Activated naive CD4-positive, alpha-beta T cell treated with anti-CD3 and anti-CD28 coated beads for 36 hours (primary cell): Measurements from ENCODE around the gene DERA. TPM values are rescaled to one million over a fixed set of nuclear protein-coding genes. Genes with fewer than 3 reads are reported as not detected.
"Not testable (repeated sequence)": the region's sequence is repeated elsewhere in the genome, so short reads cannot be mapped to it uniquely, and the experiment has no call there.

Experiments
- CTCF ChIA-PET: fragments of 350-600 bp; sonication (Branson Sonifier 250); formaldehyde crosslinking; loops from one replicate; lab custom pipeline; 2021; ENCODE audit warnings: antibody characterized with exemption; lab: Charles Lee
- DNase-seq: peaks from one replicate; pipeline ENCODE4 v3.0.0-alpha.2; 2020
- H3K27ac Mint-ChIP-seq: one replicate; pipeline ENCODE4 v1.8.0; 2021; ENCODE audit warnings: mild to moderate bottlenecking, mixed read lengths
- H3K27me3 Mint-ChIP-seq: one replicate; pipeline ENCODE4 v1.8.0; 2021; ENCODE audit warnings: low read depth, mixed read lengths
- H3K36me3 Mint-ChIP-seq: one replicate; pipeline ENCODE4 v1.8.0; 2021; ENCODE audit warnings: low read depth, mixed read lengths
- H3K4me1 Mint-ChIP-seq: one replicate; pipeline ENCODE4 v1.8.0; 2021; ENCODE audit warnings: low read depth, mixed read lengths
- H3K4me3 Mint-ChIP-seq: one replicate; pipeline ENCODE4 v1.8.0; 2021; ENCODE audit warnings: mild to moderate bottlenecking, moderate library complexity, mixed read lengths
- H3K9me3 Mint-ChIP-seq: one replicate; pipeline ENCODE4 v1.8.0; 2021; ENCODE audit warnings: mixed read lengths
- intact Hi-C: fragments of 100-400 bp; cut with micrococcal nuclease; formaldehyde crosslinking; loops from one replicate; pipeline ENCODE4 v1.15.1; 2023
- total RNA-seq, 2 experiments: library from RNA; stranded (reverse); gene quantifications; one replicate each; pipeline ENCODE4 v1.2.3, GENCODE V29; 2021

DERA gene
- total RNA-seq, 2 experiments from 2014 or later = 29.8 to 31.0 TPM

DNA sequence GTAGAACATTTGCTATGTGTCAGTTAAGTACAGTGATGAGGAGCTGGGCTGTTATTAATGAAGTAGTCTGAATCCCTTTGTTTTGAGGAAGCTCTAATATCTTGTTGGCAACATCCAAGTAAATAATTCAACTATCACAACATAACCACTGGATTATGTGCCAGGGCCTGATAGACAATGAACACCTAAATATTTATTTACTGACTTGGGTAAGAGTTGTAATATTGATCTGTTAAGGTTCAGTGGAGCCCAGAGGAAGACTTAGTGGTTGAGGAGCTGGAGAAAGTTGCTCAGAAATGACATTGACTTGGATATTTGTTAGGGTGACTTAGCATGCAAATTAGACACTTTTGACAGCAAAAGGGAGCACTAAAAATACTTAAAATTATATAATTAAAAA lies 26.8 kb downstream of the DERA start:
- H3K4me3 Mint-ChIP-seq = no peak overlapping the region
- H3K27ac Mint-ChIP-seq = no peak overlapping the region

GRCh38 chr12:15939111-15939510 lies 28.0 kb downstream of the DERA start:
- intact Hi-C loops = no loop called here
- no peaks in the 10 kb centered on the region for H3K4me1 Mint-ChIP-seq
- H3K36me3 Mint-ChIP-seq = peaks cover 18% of the 10 kb centered on the region
- H3K9me3 Mint-ChIP-seq = peaks cover 17% of the 10 kb centered on the region
- H3K4me3 Mint-ChIP-seq = no peak overlapping the region
- H3K27ac Mint-ChIP-seq = no peak overlapping the region
- CTCF ChIA-PET = interaction anchor here (1.0 to 1.1 kb wide), 2 partner anchors 12 to 82 kb away, joined by 3 read pairs; no protein-coding TSS in a partner anchor
- no peak for DNase-seq
- H3K27me3 Mint-ChIP-seq = no peaks in the 10 kb centered on the region

More for the DNA sequence above, 26.8 kb downstream of the DERA start:
- intact Hi-C loops = no loop called here
- no peaks in the 10 kb centered on the region for H3K27me3 Mint-ChIP-seq
- H3K4me1 Mint-ChIP-seq = no peaks in the 10 kb centered on the region
- H3K36me3 Mint-ChIP-seq = peaks cover 20% of the 10 kb centered on the region
- DNase-seq = no peak
- CTCF ChIA-PET = interaction anchor here (1.1 kb wide), 1 partner anchor 81 kb away, joined by 3 read pairs; no protein-coding TSS in a partner anchor
- peaks cover 19% of the 10 kb centered on the region for H3K9me3 Mint-ChIP-seq

DNA sequence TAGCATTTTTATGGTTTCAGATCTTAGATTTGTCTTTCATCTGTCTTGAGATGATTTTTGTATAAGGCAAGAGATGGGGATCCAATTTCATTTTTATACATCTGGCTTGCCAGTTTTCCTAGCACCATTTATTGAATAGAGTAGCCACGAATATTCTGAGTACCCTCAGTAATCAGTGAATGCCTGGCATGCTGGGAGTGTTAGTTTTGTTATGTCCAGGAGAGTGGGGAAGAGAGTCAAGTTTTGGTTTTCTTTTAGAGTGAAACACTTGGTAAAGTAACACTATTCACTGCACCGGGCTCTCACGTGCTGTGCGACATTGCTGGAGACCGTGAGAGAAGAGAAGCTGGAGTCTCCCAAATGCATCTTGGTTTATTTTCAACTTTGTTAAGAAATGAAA lies 31.3 kb downstream of the DERA start:
- H3K4me1 Mint-ChIP-seq = no peaks in the 10 kb centered on the region
- peaks cover 24% of the 10 kb centered on the region for H3K36me3 Mint-ChIP-seq
- CTCF ChIA-PET = no interaction called here
- H3K27me3 Mint-ChIP-seq = no peaks in the 10 kb centered on the region
- H3K27ac Mint-ChIP-seq = no peak overlapping the region
- no peak for DNase-seq
- H3K4me3 Mint-ChIP-seq = no peak overlapping the region
- intact Hi-C loops = no loop called here
- peaks cover 24% of the 10 kb centered on the region for H3K9me3 Mint-ChIP-seq

DNA sequence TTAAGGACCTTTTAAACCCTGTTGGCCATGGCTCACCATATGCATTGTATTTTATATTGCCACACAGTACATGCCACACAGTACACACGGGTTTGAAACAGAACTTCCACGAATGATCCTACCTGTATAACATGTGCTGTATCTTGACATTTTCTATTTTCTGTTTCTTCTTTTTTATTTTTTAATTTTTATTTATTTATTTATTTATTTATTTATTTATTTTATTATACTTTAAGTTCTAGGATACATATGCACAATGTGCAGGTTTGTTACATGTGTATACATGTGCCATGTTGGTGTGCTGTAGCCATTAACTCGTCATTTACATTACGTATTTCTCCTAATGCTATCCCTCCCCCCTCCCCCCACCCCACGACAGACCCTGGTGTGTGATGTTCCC lies 32.4 kb downstream of the DERA start:
- Mint-ChIP-seq H3K9me3 (peaks cover 29% of the 10 kb centered on the region), H3K36me3 (peaks cover 29% of the 10 kb centered on the region)
- H3K4me3 Mint-ChIP-seq, H3K27me3 Mint-ChIP-seq, CTCF ChIA-PET, H3K4me1 Mint-ChIP-seq, intact Hi-C loops, DNase-seq, H3K27ac Mint-ChIP-seq: not testable (repeated sequence)

GRCh38 chr12:15948461-15948860 lies 37.3 kb downstream of the DERA start:
- CTCF ChIA-PET, H3K27me3 Mint-ChIP-seq, H3K4me3 Mint-ChIP-seq, H3K27ac Mint-ChIP-seq, DNase-seq, H3K4me1 Mint-ChIP-seq, intact Hi-C loops: not testable (repeated sequence)
- peaks cover 13% of the 10 kb centered on the region for H3K9me3 Mint-ChIP-seq
- peaks cover 16% of the 10 kb centered on the region for H3K36me3 Mint-ChIP-seq

GRCh38 chr12:15955281-15955680 lies 44.1 kb downstream of the DERA start:
- Mint-ChIP-seq H3K4me3 (no peak overlapping the region), H3K4me1 (no peaks in the 10 kb centered on the region), H3K27me3 (no peaks in the 10 kb centered on the region), H3K27ac (no peak overlapping the region), H3K36me3 (peaks cover 14% of the 10 kb centered on the region), H3K9me3 (no peaks in the 10 kb centered on the region)
- DNase-seq = no peak
- CTCF ChIA-PET = no interaction called here
- intact Hi-C loops = no loop called here

DNA sequence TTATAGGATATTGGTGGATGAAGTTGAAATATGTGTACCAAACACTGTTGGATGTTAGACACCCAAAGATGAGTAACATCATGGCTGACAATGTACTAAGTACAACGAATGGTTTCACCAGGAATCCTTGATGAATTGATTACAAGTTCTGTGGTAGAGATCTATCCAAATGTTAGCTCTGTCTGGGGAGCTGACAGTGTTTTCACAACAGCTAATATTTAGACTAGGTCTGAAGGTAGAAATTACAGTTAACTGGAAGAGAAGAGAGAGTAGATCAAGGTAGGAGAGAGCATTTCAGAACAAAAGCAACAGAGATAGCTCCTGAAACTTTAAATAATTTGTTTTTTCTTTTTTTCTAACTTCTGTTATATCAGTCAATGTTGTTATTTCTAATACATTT lies 44.9 kb downstream of the DERA start:
- H3K27me3 Mint-ChIP-seq = no peaks in the 10 kb centered on the region
- H3K36me3 Mint-ChIP-seq = peaks cover 19% of the 10 kb centered on the region
- CTCF ChIA-PET = no interaction called here
- intact Hi-C loops = no loop called here
- no peaks in the 10 kb centered on the region for H3K4me1 Mint-ChIP-seq
- no peak overlapping the region for H3K27ac Mint-ChIP-seq
- no peaks in the 10 kb centered on the region for H3K9me3 Mint-ChIP-seq
- no peak for DNase-seq
- H3K4me3 Mint-ChIP-seq = no peak overlapping the region

- H3K4me1 Mint-ChIP-seq = no peaks in the 10 kb centered on the region
- H3K9me3 Mint-ChIP-seq = no peaks in the 10 kb centered on the region
- H3K36me3 Mint-ChIP-seq = peaks cover 21% of the 10 kb centered on the region
- CTCF ChIA-PET = no interaction called here
- intact Hi-C loops = no loop called here
- no peak overlapping the region for H3K4me3 Mint-ChIP-seq
- no peaks in the 10 kb centered on the region for H3K27me3 Mint-ChIP-seq
- H3K27ac Mint-ChIP-seq = no peak overlapping the region
- DNase-seq = no peak
Measured at GRCh38 chr12:15956413-15957185, 45.5 kb downstream of the DERA start.

DNA sequence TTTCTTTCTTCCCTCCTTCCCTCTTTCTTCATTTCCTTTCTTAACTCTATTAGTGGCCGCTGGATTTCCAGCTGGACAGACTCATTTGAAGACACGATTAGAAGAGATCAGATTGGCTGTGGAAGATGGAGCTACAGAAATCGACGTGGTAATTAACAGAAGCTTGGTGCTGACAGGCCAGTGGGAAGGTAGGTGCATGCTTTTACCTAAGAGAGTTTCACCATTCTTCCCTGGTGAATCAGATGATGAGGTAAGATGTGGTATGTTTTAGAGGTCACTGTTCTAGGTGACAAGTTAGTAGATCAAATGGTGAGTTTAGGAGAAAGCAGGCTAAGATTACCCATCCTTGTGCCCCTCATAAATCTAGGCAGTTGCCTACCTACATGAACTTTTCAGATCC lies 51.6 kb downstream of the DERA start:
- no peak for DNase-seq
- no peak overlapping the region for H3K27ac Mint-ChIP-seq
- H3K4me1 Mint-ChIP-seq = no peaks in the 10 kb centered on the region
- no peaks in the 10 kb centered on the region for H3K27me3 Mint-ChIP-seq
- intact Hi-C loops = no loop called here
- CTCF ChIA-PET = no interaction called here
- peaks cover 30% of the 10 kb centered on the region for H3K36me3 Mint-ChIP-seq
- no peaks in the 10 kb centered on the region for H3K9me3 Mint-ChIP-seq
- no peak overlapping the region for H3K4me3 Mint-ChIP-seq

- CTCF ChIA-PET = no interaction called here
- Mint-ChIP-seq H3K4me1 (no peaks in the 10 kb centered on the region), H3K27me3 (no peaks in the 10 kb centered on the region), H3K36me3 (peaks cover 26% of the 10 kb centered on the region), H3K4me3 (no peak overlapping the region), H3K9me3 (no peaks in the 10 kb centered on the region), H3K27ac (no peak overlapping the region)
- no peak for DNase-seq
- intact Hi-C loops = no loop called here
Measured at GRCh38 chr12:15963271-15963670, 52.1 kb downstream of the DERA start.

DNA sequence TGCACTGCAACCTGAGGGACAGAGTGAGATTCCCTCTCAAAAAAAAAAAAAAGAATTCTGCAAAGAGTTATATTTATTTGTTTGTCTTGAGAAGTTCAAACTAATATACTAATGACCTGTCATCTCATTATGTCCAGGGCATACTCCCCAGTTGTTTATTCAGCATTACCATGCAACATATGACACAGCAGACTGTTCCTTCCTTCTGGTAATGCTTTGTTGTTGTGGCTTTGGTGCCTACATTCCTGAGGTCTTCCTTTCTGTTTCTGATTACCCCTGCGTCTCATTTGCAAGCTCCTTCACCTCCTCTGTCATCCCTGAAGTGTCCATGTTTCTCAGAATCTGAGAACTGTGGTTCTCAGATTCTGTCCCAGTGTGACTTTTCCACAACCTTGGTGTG lies 55.3 kb downstream of the DERA start:
- Mint-ChIP-seq H3K4me3 (no peak overlapping the region), H3K27me3 (no peaks in the 10 kb centered on the region), H3K27ac (no peak overlapping the region), H3K4me1 (no peaks in the 10 kb centered on the region), H3K9me3 (no peaks in the 10 kb centered on the region), H3K36me3 (peaks cover 28% of the 10 kb centered on the region)
- CTCF ChIA-PET = interaction anchor here (0.5 to 0.6 kb wide), 2 partner anchors 99 to 603 kb away, joined by 3 read pairs; no protein-coding TSS in a partner anchor
- intact Hi-C loops = no loop called here
- DNase-seq = no peak

DNA sequence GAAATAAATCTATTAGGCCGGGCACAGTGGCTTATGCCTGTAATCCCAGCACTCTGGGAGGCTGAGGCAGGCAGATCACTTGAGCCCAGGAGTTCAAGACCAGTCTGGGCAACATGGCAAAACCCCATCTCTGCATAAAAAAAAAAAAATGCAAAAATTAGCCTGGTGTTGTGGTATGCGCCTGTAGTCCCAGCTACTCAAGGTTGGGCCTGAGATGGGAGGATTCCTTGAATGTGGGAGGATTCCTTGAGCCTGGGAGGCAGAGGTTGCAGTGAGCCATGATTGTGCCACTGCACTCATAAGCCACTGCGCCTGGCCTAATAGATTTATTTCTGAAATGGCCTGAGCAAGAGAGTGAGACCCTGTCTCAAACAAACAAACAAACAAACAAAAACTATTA lies 55.9 kb downstream of the DERA start:
- DNase-seq, H3K4me3 Mint-ChIP-seq, H3K27ac Mint-ChIP-seq, H3K4me1 Mint-ChIP-seq, H3K27me3 Mint-ChIP-seq, intact Hi-C loops, H3K9me3 Mint-ChIP-seq: not testable (repeated sequence)
- CTCF ChIA-PET = interaction anchor here (0.5 kb wide), 1 partner anchor 98 kb away, joined by 3 read pairs; no protein-coding TSS in a partner anchor
- H3K36me3 Mint-ChIP-seq = peaks cover 26% of the 10 kb centered on the region

DNA sequence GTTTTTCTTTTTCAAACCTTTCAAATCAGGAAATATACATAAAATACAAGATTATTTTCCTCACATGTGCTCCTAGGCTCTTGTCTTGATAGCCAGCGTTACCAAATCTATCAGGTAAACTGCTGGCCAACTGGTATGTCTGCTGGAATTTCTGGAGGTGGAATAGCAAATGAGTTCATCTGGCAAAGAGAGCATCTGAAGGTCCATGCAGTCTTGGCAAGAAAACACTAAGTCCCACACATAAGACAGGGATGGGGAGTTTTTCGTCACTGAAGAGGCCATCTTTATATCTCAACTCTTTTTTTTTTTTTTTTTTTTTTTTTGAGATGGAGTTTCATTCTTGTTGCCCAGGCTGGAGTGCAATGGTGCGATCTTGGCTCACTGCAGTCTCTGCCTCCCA lies 60.1 kb downstream of the DERA start:
- no peaks in the 10 kb centered on the region for H3K9me3 Mint-ChIP-seq
- DNase-seq = no peak
- H3K27ac Mint-ChIP-seq = no peak overlapping the region
- peaks cover 22% of the 10 kb centered on the region for H3K36me3 Mint-ChIP-seq
- intact Hi-C loops = no loop called here
- no peaks in the 10 kb centered on the region for H3K4me1 Mint-ChIP-seq
- no peaks in the 10 kb centered on the region for H3K27me3 Mint-ChIP-seq
- H3K4me3 Mint-ChIP-seq = no peak overlapping the region
- CTCF ChIA-PET = no interaction called here
